ENCODE measurements around the gene NLN.

The NLN gene

GRCh38 chr5:65801352-65801783, 79.4 kb downstream of the NLN start:
- ChIA-PET CTCF (no interaction called here), POLR2A (no interaction called here)
- no peak overlapping the region for H3K4me3 ChIP-seq (ENCODE audit: low read depth, low read length)
- H3K4me1 ChIP-seq (ENCODE audit: control insufficient read depth, insufficient read depth, low read length), result no peaks in the 10 kb centered on the region
- H3K9me3 ChIP-seq (ENCODE audit: control insufficient read depth, insufficient read depth, low read depth, low read length), result no peaks in the 10 kb centered on the region
- H3K36me3 ChIP-seq (ENCODE audit: control insufficient read depth in 2 of 2, insufficient read depth in 1 of 2, low read length in 2 of 2), result no peaks in the 10 kb centered on the region
- TF ChIP-seq KLF9 (tag by site-specific recombination; IDR thresholded peaks at IDR 0.05; ENCODE audit: low read depth) (no peak), ZFP69B (tag by site-specific recombination; IDR thresholded peaks at IDR 0.05) (no peak), ZNF701 (tag by site-specific recombination; IDR thresholded peaks at IDR 0.05) (no peak), ZNF391 (tag by site-specific recombination; IDR thresholded peaks at IDR 0.05; ENCODE audit: borderline replicate concordance, low read depth) (no peak), GFI1B (tag by site-specific recombination; IDR thresholded peaks at IDR 0.05) (no peak), ZNF670 (tag by site-specific recombination; IDR thresholded peaks at IDR 0.05; ENCODE audit: low read depth) (no peak), ZNF239 (tag by site-specific recombination; IDR thresholded peaks at IDR 0.05) (no peak)
- TF ChIP-seq, protein P1, sequence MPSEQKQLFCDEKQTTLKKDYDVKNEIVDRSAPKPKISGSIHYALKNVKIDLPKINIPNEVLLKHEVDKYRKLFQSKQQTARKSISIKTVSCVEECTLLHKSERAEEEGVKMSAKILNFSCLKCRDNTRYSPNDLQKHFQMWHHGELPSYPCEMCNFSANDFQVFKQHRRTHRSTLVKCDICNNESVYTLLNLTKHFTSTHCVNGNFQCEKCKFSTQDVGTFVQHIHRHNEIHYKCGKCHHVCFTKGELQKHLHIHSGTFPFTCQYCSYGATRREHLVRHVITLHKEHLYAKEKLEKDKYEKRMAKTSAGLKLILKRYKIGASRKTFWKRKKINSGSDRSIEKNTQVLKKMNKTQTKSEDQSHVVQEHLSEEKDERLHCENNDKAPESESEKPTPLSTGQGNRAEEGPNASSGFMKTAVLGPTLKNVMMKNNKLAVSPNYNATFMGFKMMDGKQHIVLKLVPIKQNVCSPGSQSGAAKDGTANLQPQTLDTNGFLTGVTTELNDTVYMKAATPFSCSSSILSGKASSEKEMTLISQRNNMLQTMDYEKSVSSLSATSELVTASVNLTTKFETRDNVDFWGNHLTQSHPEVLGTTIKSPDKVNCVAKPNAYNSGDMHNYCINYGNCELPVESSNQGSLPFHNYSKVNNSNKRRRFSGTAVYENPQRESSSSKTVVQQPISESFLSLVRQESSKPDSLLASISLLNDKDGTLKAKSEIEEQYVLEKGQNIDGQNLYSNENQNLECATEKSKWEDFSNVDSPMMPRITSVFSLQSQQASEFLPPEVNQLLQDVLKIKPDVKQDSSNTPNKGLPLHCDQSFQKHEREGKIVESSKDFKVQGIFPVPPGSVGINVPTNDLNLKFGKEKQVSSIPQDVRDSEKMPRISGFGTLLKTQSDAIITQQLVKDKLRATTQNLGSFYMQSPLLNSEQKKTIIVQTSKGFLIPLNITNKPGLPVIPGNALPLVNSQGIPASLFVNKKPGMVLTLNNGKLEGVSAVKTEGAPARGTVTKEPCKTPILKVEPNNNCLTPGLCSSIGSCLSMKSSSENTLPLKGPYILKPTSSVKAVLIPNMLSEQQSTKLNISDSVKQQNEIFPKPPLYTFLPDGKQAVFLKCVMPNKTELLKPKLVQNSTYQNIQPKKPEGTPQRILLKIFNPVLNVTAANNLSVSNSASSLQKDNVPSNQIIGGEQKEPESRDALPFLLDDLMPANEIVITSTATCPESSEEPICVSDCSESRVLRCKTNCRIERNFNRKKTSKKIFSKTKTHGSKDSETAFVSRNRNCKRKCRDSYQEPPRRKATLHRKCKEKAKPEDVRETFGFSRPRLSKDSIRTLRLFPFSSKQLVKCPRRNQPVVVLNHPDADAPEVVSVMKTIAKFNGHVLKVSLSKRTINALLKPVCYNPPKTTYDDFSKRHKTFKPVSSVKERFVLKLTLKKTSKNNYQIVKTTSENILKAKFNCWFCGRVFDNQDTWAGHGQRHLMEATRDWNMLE (tag by site-specific recombination; conservative IDR thresholded peaks at IDR 0.05; ENCODE audit: low read depth), result no peak
- TF ChIP-seq, protein P2, sequence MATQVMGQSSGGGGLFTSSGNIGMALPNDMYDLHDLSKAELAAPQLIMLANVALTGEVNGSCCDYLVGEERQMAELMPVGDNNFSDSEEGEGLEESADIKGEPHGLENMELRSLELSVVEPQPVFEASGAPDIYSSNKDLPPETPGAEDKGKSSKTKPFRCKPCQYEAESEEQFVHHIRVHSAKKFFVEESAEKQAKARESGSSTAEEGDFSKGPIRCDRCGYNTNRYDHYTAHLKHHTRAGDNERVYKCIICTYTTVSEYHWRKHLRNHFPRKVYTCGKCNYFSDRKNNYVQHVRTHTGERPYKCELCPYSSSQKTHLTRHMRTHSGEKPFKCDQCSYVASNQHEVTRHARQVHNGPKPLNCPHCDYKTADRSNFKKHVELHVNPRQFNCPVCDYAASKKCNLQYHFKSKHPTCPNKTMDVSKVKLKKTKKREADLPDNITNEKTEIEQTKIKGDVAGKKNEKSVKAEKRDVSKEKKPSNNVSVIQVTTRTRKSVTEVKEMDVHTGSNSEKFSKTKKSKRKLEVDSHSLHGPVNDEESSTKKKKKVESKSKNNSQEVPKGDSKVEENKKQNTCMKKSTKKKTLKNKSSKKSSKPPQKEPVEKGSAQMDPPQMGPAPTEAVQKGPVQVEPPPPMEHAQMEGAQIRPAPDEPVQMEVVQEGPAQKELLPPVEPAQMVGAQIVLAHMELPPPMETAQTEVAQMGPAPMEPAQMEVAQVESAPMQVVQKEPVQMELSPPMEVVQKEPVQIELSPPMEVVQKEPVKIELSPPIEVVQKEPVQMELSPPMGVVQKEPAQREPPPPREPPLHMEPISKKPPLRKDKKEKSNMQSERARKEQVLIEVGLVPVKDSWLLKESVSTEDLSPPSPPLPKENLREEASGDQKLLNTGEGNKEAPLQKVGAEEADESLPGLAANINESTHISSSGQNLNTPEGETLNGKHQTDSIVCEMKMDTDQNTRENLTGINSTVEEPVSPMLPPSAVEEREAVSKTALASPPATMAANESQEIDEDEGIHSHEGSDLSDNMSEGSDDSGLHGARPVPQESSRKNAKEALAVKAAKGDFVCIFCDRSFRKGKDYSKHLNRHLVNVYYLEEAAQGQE (tag by site-specific recombination; IDR thresholded peaks at IDR 0.05), result no peak
- H3K27ac ChIP-seq (ENCODE audit: extremely low read depth, low read depth, low read length), result no peak overlapping the region

DNA sequence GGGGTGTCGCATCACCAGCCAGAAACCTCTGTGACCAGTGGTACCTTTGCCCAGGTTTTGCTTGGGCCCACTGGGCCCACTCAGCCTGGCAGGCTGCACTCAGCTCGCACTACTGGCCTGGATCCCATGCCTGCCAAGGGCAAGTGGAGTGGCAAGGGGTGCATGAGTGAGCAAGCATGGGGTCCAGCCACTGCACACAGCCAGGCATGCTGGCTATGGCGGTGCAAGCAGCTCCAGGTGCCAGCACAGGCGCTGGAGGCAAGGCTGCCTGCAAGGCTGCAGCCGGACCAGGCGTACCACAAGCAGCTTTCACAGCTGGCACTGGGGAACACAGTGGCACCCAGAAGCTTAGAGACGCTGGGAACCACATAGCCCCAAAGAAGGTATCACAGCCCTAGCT, 80.1 kb downstream of the NLN start:
- ChIA-PET POLR2A (interaction anchor here (0.5 kb wide), 1 partner anchor 127 kb away, joined by 5 read pairs; no protein-coding TSS in a partner anchor), CTCF (no interaction called here)
- no peak for TF ChIP-seq ZNF19 (tag by site-specific recombination; IDR thresholded peaks at IDR 0.05; ENCODE audit: low read depth)
- no peak for TF ChIP-seq ZNF530 (tag by site-specific recombination; IDR thresholded peaks at IDR 0.05; ENCODE audit: low read depth)
- TF ChIP-seq ZNF610 (tag by site-specific recombination; IDR thresholded peaks at IDR 0.05; ENCODE audit: borderline replicate concordance), result no peak
- no peak for TF ChIP-seq ZNF626 (tag by site-specific recombination; IDR thresholded peaks at IDR 0.05)
- no peak for TF ChIP-seq SCRT1 (tag by site-specific recombination; IDR thresholded peaks at IDR 0.05; ENCODE audit: borderline replicate concordance)
- TF ChIP-seq ZNF433 (tag by site-specific recombination; IDR thresholded peaks at IDR 0.05; ENCODE audit: low read depth), result no peak
- TF ChIP-seq ZNF266 (tag by site-specific recombination; IDR thresholded peaks at IDR 0.05; ENCODE audit: low read depth), result no peak
- TF ChIP-seq ZSCAN16 (tag by site-specific recombination; IDR thresholded peaks at IDR 0.05), result no peak
- TF ChIP-seq ZNF248 (tag by site-specific recombination; IDR thresholded peaks at IDR 0.05), result no peak
- TF ChIP-seq, protein P3, sequence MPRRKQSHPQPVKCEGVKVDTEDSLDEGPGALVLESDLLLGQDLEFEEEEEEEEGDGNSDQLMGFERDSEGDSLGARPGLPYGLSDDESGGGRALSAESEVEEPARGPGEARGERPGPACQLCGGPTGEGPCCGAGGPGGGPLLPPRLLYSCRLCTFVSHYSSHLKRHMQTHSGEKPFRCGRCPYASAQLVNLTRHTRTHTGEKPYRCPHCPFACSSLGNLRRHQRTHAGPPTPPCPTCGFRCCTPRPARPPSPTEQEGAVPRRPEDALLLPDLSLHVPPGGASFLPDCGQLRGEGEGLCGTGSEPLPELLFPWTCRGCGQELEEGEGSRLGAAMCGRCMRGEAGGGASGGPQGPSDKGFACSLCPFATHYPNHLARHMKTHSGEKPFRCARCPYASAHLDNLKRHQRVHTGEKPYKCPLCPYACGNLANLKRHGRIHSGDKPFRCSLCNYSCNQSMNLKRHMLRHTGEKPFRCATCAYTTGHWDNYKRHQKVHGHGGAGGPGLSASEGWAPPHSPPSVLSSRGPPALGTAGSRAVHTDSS (tag by site-specific recombination; IDR thresholded peaks at IDR 0.05), result no peak
- no peak for TF ChIP-seq ZNF2 (tag by site-specific recombination; IDR thresholded peaks at IDR 0.05)
- Histone ChIP-seq H3K4me3 (ENCODE audit: low read depth, low read length) (no peak overlapping the region), H3K27ac (ENCODE audit: extremely low read depth, low read depth, low read length) (no peak overlapping the region), H3K9me3 (ENCODE audit: control insufficient read depth, insufficient read depth, low read depth, low read length) (no peaks in the 10 kb centered on the region), H3K36me3 (ENCODE audit: control insufficient read depth in 2 of 2, insufficient read depth in 1 of 2, low read length in 2 of 2) (no peaks in the 10 kb centered on the region), H3K4me1 (ENCODE audit: control insufficient read depth, insufficient read depth, low read length) (no peaks in the 10 kb centered on the region)
